Astrocyte (in vitro differentiated cells and primary cell): ENCODE results near the gene CIT.

ENCODE experiments used
- CTCF ChIP-seq: IDR thresholded peaks from 2 replicates; pipeline ENCODE4 v1.5.1; 2011; ENCODE audit warnings: low read depth, mild to moderate bottlenecking, inconsistent platforms, low read length, moderate library complexity; ENCODE audit not compliant: insufficient read depth
- EZH2 ChIP-seq: IDR thresholded peaks from 2 replicates; pipeline ENCODE4 v1.6.1; 2012; ENCODE audit warnings: mild to moderate bottlenecking, low read length, inconsistent platforms; ENCODE audit not compliant: insufficient read depth

GRCh38 chr12:119784673-119785072, 92.4 kb downstream of the CIT start:
- TF ChIP-seq CTCF = no peak
- TF ChIP-seq EZH2 = no peak
